GM21381 (cell line): ENCODE results near the gene RALGAPA1.
A peak's percentile ranks its signal among the peaks of the same experiment; 100 is the strongest.
"Not testable (repeated sequence)": the region's sequence is repeated elsewhere in the genome, so short reads cannot be mapped to it uniquely, and the experiment has no call there.

Source experiments
- ATAC-seq: cut with Tn5 transposase; IDR thresholded peaks from one replicate; pipeline ENCODE4 v1.9.1; 2021; ENCODE audit warnings: mild to moderate bottlenecking, moderate library complexity; ENCODE audit not compliant: unreplicated experiment

The RALGAPA1 gene

GRCh38 chr14:35822501-35822900 lies 13.4 kb upstream of the RALGAPA1 start:
- ATAC-seq, result no peak

GRCh38 chr14:35821564-35822411 lies 12.7 kb upstream of the RALGAPA1 start:
- ATAC-seq, result no peak

- no peak for ATAC-seq
Measured at GRCh38 chr14:35819591-35820540, 10.8 kb upstream of the RALGAPA1 start.

GRCh38 chr14:35818346-35819115 lies 9.4 kb upstream of the RALGAPA1 start:
- no peak for ATAC-seq

- ATAC-seq, result peak; percentile 73
Measured at GRCh38 chr14:35814371-35815005, 5.4 kb upstream of the RALGAPA1 start.

- no peak for ATAC-seq
Measured at GRCh38 chr14:35810963-35811362, 1.9 kb upstream of the RALGAPA1 start.

- ATAC-seq, result no peak
Measured at GRCh38 chr14:35809597-35809996, 502 bp upstream of the RALGAPA1 start.

- ATAC-seq, result no peak
Measured at GRCh38 chr14:35808076-35808637, 938 bp downstream of the RALGAPA1 start.

GRCh38 chr14:35807131-35807961 lies 1.7 kb downstream of the RALGAPA1 start:
- ATAC-seq, result no peak

- no peak for ATAC-seq
Measured at GRCh38 chr14:35806006-35806907, 2.8 kb downstream of the RALGAPA1 start.

GRCh38 chr14:35797796-35798195 lies 11.3 kb downstream of the RALGAPA1 start:
- ATAC-seq, result no peak

GRCh38 chr14:35789651-35790050 lies 19.4 kb downstream of the RALGAPA1 start:
- ATAC-seq, result no peak

GRCh38 chr14:35786856-35787255 lies 22.2 kb downstream of the RALGAPA1 start:
- no peak for ATAC-seq

- no peak for ATAC-seq
Measured at GRCh38 chr14:35783699-35784098, 25.4 kb downstream of the RALGAPA1 start.

- no peak for ATAC-seq
Measured at GRCh38 chr14:35779368-35779767, 29.7 kb downstream of the RALGAPA1 start.

GRCh38 chr14:35777550-35777949 lies 31.5 kb downstream of the RALGAPA1 start:
- ATAC-seq, result not testable (repeated sequence)

- ATAC-seq, result no peak
Measured at GRCh38 chr14:35776823-35777222, 32.3 kb downstream of the RALGAPA1 start.

- ATAC-seq, result not testable (repeated sequence)
Measured at GRCh38 chr14:35776085-35776484, 33.0 kb downstream of the RALGAPA1 start.
